ENCODE results near the gene MMP26.
"Not testable (repeated sequence)": the region's sequence is repeated elsewhere in the genome, so short reads cannot be mapped to it uniquely, and the experiment has no call there.

MMP26 gene

DNA sequence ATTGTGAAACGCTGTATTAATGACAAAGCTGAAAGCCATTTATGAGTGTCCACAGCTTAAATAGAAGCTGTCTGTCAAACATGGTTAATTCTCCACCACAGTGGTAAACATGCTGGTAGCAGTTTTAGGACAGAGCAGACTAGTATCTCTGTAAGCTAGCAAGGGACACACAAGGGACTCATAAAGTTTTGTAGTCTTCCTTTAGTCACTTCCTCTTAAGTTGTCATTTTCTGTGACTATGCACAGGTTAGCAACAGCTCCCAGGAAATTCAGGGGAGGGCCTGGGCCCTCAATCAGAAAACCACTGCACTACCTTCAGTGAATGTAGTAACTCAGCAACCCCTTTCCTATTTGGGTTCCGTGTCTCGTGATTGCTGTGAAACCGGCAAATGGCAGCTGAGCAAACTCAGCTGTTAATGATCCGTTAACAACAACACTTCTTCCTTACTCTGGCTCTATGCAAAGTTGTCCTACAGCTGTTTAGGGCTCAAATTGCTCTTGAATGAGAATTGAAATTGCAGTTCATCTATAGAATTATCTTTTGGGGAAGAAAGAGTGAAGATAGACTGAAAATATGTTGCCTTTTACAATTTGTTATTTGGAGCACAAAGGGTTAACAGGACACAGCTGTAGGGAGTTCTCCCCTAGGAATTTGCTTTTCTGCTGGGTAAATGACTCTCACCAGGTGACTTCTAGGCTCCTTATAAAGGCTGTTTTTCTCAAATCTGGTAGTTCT is at the start of gene MMP26:
MMP26 (plus strand) TSS at position 731 of the 736 bp plus-strand sequence.
- no peak for DNase-seq

DNA sequence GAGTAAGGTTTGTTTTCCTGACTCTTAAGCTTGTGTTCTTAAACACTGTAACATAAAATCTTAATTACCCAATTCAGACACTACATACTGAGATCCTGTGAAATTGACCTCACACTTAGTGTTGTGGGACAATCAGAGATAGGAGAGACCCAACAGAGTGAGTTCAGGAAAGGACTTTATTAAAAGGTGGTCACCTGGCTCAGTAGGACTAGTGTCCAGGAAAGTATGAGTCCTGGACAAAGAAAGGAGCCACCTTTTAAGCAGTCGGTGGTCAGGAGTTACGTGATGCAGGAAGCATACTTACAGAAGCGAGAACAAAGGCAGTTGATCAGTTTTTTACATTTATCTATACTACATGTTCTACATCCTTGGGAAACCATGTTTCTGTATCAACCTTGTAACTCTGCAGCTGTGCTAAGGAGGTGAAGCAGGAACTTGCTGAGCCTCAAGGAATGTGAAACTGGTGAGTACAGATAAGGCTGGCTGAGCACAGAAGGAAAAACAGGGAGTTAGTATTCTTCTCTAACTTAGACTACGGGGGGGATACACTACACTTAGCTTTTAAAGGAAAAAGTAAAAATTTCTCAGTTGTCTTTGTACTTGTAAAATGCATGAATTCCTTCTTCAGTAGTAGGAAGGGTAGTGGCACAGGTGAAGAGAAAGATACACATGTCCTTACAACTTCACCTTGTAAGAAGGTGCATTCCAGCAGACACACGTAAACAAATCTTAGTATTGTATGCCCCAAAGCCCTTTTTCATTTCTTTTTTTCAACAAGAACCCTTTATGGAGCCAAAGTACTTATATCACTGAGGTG is 45.7 kb upstream of the MMP26 start:
- no peak for DNase-seq

DNA sequence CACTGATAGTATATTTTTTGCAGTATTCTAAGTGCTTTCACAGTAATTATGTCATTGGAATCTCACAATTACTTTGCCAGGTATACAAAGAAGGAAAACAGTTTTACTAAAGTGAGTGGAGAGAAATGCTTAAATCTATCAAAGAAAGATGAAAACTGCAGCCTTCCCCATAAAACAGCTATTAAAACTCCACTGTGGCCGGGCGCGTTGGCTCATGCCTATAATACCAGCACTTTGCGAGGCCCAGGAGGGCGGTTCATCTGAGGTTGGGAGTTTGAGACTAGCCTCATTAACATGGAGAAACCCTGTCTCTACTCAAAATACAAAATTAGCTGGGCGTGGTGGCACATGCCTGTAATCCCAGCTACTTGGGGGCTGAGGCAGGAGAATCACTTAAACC is 41.7 kb upstream of the MMP26 start:
- no peak for DNase-seq

DNA sequence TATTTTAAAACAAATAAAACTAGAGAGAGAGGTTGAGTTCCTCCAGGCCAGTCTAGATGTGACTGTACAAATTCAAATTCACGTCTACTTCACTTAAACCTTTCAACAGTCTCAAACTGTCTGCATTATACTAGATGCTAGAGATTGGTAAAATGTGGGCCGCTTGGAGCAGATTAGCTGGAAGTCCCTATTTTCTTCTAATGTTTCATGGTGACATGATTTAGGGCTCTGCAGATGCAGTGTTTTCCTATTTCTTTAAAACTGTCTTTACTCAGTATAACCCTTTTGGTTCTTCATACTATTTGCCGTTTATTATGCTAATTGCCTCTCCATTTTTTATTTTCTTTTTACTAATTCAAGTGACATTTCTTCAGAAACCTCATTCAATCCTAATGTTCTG is 40.4 kb upstream of the MMP26 start:
- DNase-seq, result no peak

DNA sequence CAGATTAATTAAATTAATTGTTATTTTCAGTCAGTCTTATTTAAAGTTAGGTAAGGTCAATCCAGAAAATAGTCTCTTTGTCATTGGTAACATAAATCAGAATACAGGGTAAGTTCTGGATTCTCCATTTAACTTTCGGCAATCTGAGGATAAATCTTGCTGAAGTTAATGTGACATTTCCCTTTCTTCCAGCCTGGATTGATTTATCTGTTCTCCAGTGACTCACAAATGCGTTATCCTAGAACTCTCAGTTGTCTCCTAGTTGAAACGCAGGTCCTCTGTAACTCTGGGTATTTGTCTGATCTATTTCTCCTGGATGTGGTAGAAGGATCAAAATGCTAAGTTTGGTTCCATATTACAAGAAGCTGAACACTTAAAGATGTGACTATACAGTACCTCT is 39.8 kb upstream of the MMP26 start:
- DNase-seq, result no peak

DNA sequence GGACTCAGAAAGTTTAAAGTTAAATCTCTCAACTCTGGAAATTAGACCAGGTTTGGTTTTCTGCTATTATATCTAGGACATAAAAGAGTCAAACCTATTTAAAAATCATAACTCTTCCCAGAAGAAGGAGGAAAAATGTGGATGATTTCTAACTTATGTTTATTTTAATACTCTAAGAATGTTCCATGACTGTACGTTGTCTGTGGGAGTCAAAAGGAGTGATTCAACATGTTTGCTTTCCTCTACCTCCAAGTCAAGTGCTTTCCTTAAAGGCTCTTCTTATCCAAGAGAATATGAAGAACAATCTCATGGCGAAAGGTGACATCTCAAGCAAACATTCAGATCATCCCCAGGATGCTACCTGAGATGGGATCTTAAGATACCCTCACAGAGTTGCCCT is 39.2 kb upstream of the MMP26 start:
- no peak for DNase-seq

DNA sequence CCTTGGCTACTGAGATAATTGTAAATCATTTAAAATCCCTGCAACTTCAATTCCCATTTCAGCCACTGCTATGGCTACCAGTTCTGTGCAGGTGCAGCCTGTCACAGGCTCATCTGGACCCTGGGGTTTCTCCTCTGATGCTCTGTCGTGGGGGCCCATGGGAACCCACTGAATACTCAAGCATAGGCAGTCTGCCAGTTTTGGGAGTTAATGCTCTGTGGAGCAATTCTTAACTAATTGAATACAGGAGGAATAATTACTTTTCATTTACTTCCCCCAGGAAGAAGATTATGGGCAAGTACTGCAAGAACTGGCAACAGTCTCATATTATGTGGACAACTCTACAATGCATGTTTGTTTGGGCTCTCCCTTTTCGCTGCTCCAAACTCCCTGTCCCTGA is 32.8 kb upstream of the MMP26 start:
- no peak for DNase-seq

DNA sequence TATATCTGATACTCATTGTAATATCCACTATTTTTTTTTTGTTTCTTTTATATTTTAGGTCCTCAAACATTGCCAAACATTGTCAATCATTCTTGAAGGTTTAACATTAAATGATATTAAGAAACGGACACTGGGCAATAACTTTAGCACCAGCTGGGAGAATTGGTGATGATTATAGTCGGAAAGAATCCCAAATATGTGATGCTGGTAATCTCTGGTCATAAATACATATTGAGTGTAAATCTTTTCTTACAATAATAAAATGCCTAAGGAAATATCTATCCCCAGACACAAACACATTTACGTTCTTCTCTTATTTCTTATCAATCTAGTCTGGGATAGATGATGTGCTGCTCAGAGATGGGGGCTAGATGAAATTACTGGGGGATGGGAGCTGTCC is 32.1 kb upstream of the MMP26 start:
- no peak for DNase-seq

DNA sequence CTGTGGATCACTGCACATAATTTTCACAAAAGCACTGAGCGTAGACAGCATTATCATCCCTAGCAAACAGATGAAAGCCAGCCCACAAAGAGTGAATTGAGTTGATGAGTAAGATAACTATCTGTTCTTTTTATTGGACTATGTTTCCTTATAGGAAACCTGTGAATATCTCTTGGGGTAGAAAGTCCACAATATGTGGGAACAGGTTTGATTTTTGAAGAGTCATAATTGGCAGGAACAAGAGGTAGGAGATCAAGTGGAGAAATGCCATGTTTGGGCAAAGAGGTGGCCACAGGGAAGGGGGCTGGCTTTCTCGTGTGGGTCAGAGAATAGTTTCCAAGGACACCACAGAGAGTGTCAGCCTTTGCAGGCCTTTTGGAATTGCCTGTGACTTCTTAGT is 30.8 kb upstream of the MMP26 start:
- no peak for DNase-seq

DNA sequence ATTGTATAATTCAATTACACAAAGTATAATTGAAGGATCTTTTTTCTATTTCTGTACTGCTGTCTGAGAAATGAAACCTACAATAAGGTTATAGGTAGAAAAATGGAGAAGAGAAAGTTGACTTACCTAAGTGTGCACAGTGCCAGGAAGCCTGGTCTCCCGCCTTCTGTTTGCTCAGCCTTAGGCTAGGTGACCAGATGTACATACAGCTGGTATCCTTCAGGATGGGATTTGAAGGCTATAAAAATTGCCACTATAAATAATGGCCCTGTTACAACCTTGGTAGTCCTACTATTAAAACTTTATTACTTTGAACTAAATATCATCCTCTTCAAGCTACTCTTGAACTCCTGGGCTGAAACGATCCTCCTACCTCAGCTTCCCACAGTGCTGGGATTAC is 26.6 kb upstream of the MMP26 start:
- DNase-seq, result no peak

DNA sequence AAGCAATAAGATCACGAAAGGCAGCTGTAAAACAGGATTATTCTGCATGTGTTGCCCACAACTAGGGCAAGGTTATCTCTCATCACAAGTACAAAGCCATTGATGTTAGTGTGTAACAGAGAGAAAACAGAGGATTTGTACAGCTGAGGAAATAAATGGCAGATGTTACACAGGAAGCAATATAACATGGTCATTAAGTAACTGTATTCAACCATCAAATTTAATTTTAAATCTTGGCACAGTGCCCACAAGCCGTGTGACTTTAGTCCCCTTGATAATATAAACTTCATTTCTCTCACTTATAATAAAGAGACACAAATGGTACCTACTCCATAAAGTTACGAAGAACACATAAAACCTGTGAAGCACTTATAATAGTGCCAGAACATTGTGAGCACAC is 24.2 kb upstream of the MMP26 start:
- DNase-seq, result no peak

DNA sequence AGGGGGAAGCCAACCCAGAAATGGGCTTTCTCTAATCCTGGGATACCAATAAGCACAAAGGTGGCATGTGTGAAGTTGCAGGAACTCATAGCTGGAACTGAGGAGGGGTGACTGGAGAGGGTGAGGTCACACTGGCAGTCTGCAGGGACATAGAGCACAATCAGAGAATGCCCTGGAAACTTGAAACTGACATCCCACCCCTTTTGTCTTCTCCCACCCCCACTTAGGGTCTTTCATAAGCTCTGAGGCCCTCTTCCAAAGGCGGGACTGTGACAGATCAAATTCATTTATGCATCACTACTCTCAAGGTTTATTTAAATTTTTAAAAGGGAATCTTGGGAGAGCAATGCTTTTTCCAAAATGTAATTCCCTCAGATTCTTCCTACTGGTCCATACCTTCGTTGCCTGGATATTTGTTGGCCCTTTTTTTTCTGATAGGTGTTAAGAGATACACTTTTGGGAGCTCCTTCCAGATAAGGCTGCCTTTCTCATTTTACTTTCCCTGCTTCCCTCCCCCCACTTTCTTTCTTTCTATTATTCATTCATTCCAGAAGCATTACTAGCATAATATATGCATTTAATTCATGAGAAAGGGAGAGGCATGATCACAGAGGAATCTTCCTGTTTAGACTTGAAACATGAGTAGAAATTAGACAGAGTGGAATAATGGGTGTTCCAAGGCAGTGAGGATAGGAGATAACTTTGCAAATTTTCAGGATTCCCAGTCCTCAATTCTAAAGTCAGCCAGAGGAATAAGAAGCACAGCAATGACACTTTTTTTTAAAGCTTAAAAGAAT is 21.8 kb upstream of the MMP26 start:
- DNase-seq, result no peak

DNA sequence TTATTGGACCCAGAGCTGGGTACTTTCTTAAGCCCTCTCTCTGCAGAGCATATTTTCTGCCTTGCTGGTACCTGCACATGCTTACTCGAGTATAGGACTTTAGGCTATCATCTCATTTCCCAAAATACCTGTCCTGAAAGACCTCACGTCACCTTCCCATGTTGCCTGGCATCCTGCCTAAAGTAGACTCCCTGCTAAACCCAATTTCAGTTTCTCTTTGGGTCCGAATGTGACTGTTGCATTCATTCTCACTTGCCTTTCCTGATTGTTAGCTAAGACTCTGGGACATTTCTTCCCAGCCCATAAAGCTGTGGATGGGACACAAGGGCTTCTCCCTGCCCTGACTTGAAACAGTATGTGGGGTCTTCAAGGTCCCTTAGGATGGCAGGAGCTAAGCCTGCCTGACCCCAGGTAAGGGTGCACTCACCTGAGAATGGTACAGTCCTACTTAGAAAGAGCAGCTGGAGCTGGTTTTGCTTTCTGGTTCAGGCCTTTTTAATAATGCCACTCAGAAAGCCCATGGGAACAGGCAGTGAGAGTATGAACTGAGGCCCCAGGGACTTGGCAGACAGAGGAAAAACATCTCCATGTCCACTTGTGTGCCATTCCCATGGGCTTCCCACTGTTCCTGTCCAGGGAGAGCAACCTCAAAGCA is 19.8 kb upstream of the MMP26 start:
- DNase-seq, result no peak

DNA sequence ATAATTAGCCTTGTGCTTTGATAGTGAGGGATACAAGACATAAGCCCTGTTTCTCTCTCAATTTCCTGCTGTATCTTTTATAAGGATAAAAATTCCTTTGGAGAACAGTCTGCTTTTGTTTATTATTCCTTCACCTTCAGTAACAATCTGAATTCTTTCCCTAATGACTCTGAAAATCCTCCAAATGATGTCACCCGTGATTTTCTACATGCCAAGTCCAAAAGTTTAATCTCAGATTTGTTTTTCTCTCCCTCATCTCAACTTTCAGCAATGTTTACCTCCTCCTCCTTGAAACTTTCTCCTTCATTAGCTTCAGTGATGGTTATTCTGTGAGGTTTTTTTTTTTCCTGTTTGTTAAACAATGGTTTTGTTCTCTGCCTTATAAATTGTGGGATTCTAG is 9.1 kb upstream of the MMP26 start:
- DNase-seq, result no peak

DNA sequence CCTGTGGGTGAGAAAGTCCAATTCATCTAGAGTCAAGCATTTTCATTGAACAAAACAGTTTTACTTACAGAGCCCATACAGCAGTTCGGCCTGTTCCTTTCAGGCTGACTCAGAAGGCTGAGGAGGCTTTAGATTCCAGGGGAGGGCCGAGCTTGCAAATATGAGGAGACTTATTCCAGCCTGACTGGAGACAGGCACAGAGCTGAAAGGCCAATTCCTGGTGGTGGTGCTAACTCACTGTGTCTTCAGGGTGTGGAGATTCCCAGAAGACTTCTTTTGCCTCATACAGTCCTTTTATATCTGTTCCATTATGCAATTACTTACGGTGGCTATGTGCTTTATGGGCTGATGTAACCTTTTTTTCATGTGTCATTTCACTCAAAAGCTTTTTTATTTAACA is 7.0 kb upstream of the MMP26 start, which contains the start of gene OR51E2:
OR51E2 (minus strand) TSS at position 269 of the 400 bp plus-strand sequence. CDS start 15,142 bp downstream, outside the sequence.
- no peak for DNase-seq

DNA sequence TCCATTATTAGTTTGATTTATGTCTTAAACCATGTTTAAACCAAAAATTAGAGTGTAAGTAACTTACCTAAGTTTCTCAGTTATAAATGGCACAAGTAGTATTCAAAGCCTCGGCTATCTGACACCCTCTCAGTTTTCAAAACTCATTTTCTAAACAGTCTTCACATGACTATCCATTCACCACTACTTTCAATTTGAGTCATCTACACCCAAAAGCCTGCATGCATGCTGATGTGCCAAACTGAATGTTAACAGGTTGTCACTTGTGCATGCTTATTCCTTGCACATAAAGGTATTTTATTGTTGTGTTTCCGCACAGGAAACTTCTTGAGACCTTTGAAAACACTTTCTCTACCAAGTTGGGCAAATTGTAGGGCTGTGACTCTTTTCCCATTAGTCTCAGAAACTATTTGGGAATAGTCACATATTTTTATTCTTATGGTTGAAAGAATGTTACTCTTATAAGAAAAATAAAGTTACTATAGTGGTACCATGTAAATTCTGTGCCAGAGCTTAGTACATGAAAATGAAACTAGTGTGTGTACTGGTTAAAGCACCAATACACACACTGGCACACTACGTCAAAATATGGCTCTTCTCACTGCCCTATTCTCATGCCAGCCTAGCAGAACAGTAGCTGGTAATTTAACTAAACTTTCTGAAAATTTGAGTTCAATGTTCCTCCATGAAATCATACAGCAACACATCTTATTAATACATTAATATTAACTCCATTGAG is 4.7 kb upstream of the MMP26 start:
- DNase-seq, result no peak

DNA sequence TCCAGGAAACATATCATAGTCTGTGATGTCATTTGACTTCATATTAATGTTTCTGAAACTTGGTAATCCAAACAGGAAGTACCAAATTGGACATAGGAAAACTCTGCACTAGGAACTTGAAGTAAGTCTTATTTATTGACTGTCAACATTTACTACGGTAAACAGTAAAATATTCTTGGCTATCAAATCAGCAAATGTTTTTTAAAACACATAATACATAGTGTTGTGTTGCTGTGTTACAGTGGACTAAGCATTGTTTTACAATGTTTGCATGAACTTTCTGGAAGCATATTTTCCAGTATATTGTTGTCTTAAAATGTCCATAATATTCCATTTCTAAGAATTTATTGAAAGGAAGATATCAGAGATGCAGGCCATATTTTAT is 4.2 kb upstream of the MMP26 start:
- no peak for DNase-seq

DNA sequence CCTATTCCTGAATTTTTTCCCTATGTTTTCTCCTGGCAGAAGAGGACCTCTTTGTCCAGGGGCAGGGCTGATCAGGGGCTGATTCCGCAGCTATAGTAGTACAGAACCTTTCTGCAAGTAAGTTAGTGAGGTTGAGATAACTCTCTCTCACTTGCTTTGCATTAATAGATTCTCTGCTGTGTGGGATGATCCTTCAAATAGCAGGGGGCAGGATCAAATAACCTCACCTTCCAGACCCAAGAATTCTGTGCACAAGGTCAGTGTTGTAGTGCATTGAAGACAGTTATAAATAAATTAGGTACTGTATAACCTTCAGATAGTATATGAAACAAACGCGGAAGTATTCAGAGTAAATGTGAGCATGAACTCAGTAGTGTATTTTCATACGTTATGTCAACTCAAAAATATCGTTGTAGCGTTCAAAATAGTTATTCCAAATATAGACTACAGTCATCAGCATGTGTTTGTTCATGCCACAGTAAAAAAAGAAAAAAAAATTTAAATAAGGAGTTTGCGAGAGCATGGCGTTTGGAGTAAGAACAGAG is 278 bp downstream of the MMP26 start:
- DNase-seq, result no peak

DNA sequence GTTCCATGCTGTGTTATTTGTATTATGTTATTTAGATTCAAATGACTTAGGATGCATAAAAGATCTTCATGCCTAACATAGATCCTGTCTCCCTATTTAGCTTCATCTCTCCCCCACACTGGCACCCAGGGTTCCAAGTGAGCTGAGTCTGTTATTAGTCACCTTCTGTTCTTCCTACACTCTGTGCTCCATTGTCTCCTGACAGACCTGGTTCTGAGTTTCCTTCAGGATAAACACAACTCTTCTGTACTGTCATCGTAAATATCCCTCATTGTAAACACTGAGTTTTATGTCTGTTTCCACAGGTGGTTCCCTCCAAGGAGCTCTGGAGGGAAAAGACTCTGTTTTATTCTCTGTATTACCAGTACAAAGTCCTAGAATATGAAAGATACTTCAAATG is 8.7 kb downstream of the MMP26 start:
- no peak for DNase-seq

DNA sequence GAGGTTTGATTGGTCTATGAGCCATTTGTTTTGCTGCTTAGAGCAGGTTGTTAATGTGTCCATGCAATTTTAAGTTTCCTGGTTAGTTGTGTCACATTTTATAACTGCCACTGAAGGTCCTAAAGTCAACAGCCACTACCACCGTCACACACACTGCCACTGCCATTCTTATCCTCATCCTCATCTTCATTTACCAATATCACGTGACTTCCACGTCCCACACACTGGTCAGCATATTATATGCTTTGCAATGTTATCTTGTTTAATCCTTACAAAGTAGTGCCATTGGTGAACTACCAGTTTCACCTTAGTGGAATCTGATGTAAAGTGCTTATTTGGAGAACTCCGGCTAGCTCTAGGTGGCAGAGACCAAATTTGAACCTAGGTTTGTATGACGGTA is 9.7 kb downstream of the MMP26 start:
- no peak for DNase-seq

DNA sequence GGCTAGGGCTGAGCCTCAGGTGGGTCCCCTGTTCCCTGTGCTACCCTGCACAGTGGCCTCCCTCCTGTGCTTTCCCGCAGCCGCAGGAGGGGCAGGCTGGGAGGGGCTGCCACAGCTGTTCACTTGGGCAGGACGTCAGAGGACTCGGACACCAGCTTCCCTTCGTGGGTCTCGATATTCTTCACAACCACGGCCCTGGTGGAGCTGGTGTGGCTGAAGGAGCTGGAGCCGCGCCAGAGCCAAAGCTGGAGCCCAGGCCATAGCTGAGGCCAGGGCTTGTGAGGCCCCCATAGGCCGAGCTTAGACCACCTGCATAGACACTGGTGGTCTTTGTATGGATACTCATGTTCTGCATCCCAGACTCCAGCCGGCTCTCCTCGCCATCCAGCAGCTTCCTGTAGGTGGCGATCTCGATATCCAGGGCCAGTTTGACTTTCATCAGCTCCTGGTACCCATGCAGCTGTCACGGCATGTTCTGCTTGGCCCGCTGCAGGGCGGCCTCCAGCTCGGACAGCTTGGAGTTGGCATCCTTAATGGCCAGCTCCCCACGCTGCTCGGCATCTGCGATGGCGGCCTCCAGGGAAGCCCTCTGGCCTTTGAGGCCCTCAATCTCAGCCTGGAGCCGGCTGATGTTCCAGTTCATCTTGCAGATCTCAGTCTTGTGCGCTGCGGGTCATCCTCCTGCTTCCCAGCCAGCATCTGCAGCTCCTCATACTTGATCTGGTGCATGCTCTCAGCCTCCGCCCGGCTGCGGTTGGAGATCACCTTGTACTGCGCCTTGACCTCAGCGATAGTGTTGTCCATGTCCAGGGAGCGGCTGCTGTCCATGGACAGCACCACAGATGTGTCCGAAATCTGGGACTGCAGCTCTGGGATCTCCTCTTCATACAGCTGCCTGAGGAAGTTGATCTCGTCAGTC is 18.3 kb downstream of the MMP26 start:
- DNase-seq, result not testable (repeated sequence)

All from activated CD4-positive, alpha-beta T cell treated with anti-CD3 and anti-CD28 coated beads, Interleukin-2, amount 50 U/mL, for 4 hours (primary cell).